ENCODE data around the gene SRRD. TPM values are rescaled to one million over a fixed set of nuclear protein-coding genes. Genes with fewer than 3 reads are reported as not detected.
"Not testable (repeated sequence)": the region's sequence is repeated elsewhere in the genome, so short reads cannot be mapped to it uniquely, and the experiment has no call there.

The SRRD gene, protein sequence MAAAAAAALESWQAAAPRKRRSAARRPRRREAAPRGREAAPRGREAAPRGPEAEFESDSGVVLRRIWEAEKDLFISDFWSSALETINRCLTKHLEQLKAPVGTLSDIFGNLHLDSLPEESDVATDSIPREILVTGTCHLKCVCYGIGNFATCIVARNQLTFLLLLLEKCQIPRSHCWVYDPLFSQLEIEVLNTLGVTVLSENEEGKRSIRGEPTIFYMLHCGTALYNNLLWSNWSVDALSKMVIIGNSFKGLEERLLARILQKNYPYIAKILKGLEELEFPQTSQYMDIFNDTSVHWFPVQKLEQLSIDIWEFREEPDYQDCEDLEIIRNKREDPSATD
- total RNA-seq: 10 to 100 TPM; 28.6 to 31.8 TPM

DNA sequence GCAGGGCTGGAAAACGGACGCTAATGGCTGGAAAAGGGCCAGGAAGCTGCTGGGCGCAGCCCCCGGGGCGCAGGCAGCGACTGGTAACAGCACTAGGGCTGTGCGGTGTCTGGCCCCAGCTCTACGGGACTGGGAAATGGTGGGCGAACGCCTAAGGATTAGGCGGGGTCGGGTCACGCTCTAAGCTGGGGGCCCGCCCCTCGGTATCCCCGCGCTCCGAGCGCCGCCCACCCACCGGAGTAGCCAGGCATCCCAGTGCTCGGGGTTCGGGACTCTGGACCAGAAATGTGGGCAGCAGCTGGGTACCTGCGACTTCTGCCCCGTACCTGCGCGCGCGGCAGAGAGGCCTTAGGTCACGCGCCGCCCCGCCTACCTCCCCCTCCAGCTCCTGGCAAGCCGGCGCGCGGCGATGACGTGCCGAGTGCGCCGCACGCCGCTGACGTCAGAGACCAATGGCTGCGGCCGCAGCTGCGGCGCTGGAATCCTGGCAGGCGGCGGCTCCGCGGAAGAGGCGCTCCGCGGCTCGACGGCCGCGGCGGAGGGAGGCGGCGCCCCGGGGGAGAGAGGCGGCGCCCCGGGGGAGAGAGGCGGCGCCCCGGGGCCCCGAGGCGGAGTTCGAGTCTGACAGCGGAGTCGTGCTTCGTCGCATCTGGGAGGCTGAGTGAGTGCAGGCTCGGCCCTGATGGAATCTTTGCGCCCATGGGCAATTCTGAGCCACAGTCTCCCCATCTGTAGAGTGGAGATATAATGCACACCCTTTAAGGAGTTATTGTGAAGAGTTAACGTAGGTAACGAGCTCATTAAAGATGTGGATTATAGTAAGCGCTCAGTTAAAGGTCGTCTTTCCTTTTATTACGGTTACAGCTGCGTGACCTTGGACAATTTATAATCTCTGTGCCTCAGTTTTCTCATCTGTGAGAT lies at the start of gene SRRD, which contains the start of gene HPS4:
SRRD (plus strand) TSS at position 439 of the 921 bp plus-strand sequence; CDS start at position 453, 14 bp downstream.
HPS4 (minus strand) TSS at position 345 of the 921 bp plus-strand sequence. CDS start 2,021 bp downstream, outside the sequence.
- H3K9me3 Mint-ChIP-seq: no peaks in the 10 kb centered on the region
- H3K4me1 Mint-ChIP-seq (ENCODE audit: low read depth in 2 of 2): peaks cover 44 to 50% of the 10 kb centered on the region in 2 donors
- ATAC-seq (peak; percentile 93 to 96), DNase-seq (ENCODE audit: low spot score) (peak; percentile 94)
- no peaks in the 10 kb centered on the region for H3K27me3 Mint-ChIP-seq
- peak within 1 kb of the TSS; percentile 92 for H3K4me3 Mint-ChIP-seq
- peaks cover 4% of the 10 kb centered on the region for H3K36me3 Mint-ChIP-seq
- H3K27ac Mint-ChIP-seq: peak within 1 kb of the TSS; percentile 84 to 95

- peaks cover 4% of the 10 kb centered on the region for H3K36me3 Mint-ChIP-seq
- peaks cover 38 to 41% of the 10 kb centered on the region in 2 donors for H3K4me1 Mint-ChIP-seq (ENCODE audit: low read depth in 2 of 2)
- DNase-seq (ENCODE audit: low spot score): no peak
- H3K27me3 Mint-ChIP-seq: no peaks in the 10 kb centered on the region
- no peak overlapping the region for H3K4me3 Mint-ChIP-seq
- ATAC-seq: no peak
- H3K27ac Mint-ChIP-seq: no peak overlapping the region
- H3K9me3 Mint-ChIP-seq: no peaks in the 10 kb centered on the region
These were observed 48.2 kb upstream of the SRRD start for GRCh38 chr22:26435327-26436093.

GRCh38 chr22:26436903-26437515 lies 46.7 kb upstream of the SRRD start:
- H3K27ac Mint-ChIP-seq: no peak overlapping the region
- ATAC-seq: no peak
- H3K4me1 Mint-ChIP-seq (ENCODE audit: low read depth in 2 of 2): peaks cover 25 to 28% of the 10 kb centered on the region in 2 donors
- H3K36me3 Mint-ChIP-seq: peaks cover 4% of the 10 kb centered on the region
- no peak overlapping the region for H3K4me3 Mint-ChIP-seq
- no peaks in the 10 kb centered on the region for H3K27me3 Mint-ChIP-seq
- no peak for DNase-seq (ENCODE audit: low spot score)
- H3K9me3 Mint-ChIP-seq: no peaks in the 10 kb centered on the region

DNA sequence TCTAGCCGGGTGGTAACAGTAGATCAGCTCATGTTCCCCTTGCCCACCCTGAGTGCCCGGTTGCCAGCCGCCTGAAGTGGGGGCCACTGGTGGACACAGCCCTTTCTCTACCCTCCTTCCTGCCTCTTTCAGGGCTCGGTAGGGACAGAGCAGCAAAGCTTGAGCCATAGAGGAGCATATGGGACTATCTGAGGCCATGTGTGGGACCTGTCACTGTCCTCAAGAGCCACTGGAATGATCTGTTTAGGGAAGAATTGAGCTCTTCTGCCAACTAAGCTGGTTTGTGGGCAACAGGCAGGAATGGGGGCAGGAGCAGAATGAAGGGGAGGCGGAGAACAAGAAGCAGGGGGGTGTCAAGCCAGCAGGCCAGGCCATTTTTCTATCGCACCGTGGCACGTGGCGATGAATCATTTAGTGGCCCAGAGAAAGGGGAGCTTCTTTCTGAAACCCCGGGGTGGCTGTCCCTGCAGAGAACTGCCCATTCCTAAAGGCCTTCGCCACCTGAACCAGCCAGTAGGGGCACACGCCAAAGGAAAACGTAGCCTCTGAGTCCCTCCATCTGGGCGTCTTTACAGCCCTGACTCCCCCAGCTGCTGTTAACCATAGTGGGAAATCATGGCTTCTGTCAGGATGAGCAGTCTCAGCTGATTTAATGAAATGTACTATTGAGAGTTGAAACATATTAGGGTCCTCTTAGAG lies 45.8 kb upstream of the SRRD start:
- Mint-ChIP-seq H3K27me3 (no peaks in the 10 kb centered on the region), H3K27ac (no peak overlapping the region), H3K9me3 (no peaks in the 10 kb centered on the region), H3K4me3 (no peak overlapping the region), H3K4me1 (ENCODE audit: low read depth in 2 of 2) (peaks cover 19 to 20% of the 10 kb centered on the region in 2 donors), H3K36me3 (peaks cover 4% of the 10 kb centered on the region)
- ATAC-seq (no peak), DNase-seq (ENCODE audit: low spot score) (no peak)

DNA sequence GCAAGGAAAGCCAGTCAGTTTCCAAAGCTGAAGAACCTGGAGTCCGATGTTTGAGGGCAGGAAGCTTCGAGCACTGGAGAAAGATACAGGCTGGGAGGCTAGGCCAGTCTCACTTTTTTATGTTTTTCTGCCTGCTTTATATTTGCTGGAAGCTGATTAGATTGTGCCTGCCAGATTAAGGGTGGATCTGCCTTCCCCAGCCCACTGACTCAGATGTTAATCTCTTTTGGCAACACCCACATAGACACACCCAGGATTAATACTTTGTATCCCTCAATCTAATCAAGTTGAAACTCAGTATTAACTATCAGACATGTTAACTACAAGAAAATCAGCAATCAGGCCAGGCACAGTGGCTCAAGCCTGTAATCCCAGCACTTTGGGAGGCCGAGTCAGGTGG lies 44.9 kb upstream of the SRRD start:
- not testable (repeated sequence) for H3K27me3 Mint-ChIP-seq; H3K36me3 Mint-ChIP-seq; DNase-seq (ENCODE audit: low spot score); H3K27ac Mint-ChIP-seq; H3K4me3 Mint-ChIP-seq; H3K9me3 Mint-ChIP-seq; ATAC-seq
- peaks cover 16 to 20% of the 10 kb centered on the region in 2 donors for H3K4me1 Mint-ChIP-seq (ENCODE audit: low read depth in 2 of 2)

GRCh38 chr22:26439559-26439958 lies 44.1 kb upstream of the SRRD start:
- Mint-ChIP-seq H3K4me1 (ENCODE audit: low read depth in 2 of 2) (peaks cover 16 to 20% of the 10 kb centered on the region in 2 donors), H3K36me3 (peaks cover 4% of the 10 kb centered on the region), H3K9me3 (no peaks in the 10 kb centered on the region)

GRCh38 chr22:26442086-26442756 lies 41.5 kb upstream of the SRRD start:
- no peak for ATAC-seq
- Mint-ChIP-seq H3K9me3 (no peaks in the 10 kb centered on the region), H3K27ac (no peak overlapping the region), H3K4me1 (ENCODE audit: low read depth in 2 of 2) (peaks cover 0 to 7% of the 10 kb centered on the region in 2 donors), H3K36me3 (no peaks in the 10 kb centered on the region), H3K27me3 (no peaks in the 10 kb centered on the region), H3K4me3 (no peak overlapping the region)
- no peak for DNase-seq (ENCODE audit: low spot score)

More at GRCh38 chr22:26439559-26439958, 44.1 kb upstream of the SRRD start:
- DNase-seq (ENCODE audit: low spot score) (no peak), ATAC-seq (no peak)
- Mint-ChIP-seq H3K27ac (no peak overlapping the region), H3K27me3 (no peaks in the 10 kb centered on the region), H3K4me3 (no peak overlapping the region)

DNA sequence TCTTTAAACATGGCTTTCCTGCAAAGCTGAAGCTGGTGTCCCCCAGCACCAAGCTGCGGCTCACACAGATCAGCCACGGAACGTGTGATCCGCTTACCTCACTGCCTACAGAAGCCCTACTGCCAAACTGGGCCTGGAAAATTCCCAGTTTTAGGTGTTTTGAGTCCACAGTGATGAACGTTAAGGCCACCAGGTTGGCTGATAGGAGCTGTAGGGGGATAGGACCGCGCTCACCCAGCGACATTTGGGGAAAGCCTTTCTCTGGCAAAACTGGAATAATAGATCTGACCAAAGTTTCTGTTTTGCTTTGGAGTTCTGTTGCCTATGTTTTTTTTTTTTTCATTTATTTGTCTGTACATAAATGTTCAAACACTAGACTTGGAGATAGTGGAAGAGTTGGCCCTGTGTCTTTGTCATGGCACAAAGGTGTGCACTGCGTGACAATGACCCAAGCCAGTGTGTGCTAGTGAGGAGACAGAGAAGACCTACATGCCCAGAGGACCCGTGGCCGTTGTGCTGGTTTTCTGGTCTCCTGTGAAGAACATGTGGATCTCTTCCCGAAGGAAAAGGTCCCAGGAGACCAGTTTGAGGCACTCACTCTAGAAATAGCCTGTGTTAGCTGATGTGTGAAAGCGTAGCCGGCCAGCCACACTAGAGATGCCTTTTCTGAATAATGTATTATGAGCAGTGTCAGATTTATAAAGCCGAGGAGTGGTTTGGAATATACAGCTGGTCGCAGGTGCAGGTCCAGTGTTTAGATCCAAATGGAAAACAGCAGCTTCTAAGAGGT lies 39.6 kb upstream of the SRRD start:
- H3K4me1 Mint-ChIP-seq (ENCODE audit: low read depth in 2 of 2): peaks cover 0 to 4% of the 10 kb centered on the region in 2 donors
- H3K36me3 Mint-ChIP-seq: no peaks in the 10 kb centered on the region
- H3K27me3 Mint-ChIP-seq: no peaks in the 10 kb centered on the region
- H3K4me3 Mint-ChIP-seq: no peak overlapping the region
- ATAC-seq (no peak), DNase-seq (ENCODE audit: low spot score) (no peak)
- no peaks in the 10 kb centered on the region for H3K9me3 Mint-ChIP-seq
- no peak overlapping the region for H3K27ac Mint-ChIP-seq

- no peaks in the 10 kb centered on the region for H3K36me3 Mint-ChIP-seq
- no peak overlapping the region for H3K27ac Mint-ChIP-seq
- H3K4me3 Mint-ChIP-seq: no peak overlapping the region
- DNase-seq (ENCODE audit: low spot score) (no peak), ATAC-seq (no peak)
- peaks cover 0 to 4% of the 10 kb centered on the region in 2 donors for H3K4me1 Mint-ChIP-seq (ENCODE audit: low read depth in 2 of 2)
- no peaks in the 10 kb centered on the region for H3K27me3 Mint-ChIP-seq
- no peaks in the 10 kb centered on the region for H3K9me3 Mint-ChIP-seq
These were observed 38.9 kb upstream of the SRRD start for GRCh38 chr22:26444777-26445176.

DNA sequence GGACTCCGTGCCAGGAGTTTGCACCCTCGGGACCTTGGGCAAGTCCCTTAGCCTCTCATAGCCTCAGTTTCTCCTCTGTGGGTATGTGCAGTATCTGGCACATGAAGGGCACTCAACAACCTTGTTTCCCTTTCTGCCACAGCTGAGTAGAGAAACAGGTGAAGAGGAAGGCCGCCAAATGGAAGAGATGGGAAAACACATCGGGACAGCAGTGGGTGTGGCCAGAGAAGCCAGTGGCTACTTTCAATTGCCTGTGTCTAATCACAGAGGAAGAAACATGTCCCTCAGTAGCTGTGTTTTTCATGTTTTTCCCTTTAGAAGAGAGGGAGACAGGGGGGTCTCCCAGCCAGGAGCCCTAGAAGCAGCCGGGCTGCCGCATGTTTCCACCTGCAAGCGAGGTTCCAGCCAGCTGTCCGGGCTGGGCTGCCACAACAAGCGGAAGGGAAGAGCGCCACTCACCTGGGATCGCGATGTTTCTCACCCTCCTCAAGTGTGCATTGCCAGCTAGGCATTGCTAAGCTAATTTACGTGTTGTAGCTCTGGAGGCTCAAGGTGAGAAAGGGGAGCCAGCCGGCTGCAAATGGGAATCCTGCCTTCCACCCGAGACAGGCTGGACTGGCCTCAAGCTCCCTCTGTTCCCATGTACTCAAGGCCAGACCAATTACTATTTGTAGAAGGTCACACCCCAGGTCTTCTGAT lies 38.0 kb upstream of the SRRD start:
- no peaks in the 10 kb centered on the region for H3K36me3 Mint-ChIP-seq
- no peak overlapping the region for H3K27ac Mint-ChIP-seq
- no peaks in the 10 kb centered on the region for H3K27me3 Mint-ChIP-seq
- DNase-seq (ENCODE audit: low spot score): no peak
- no peak for ATAC-seq
- peaks cover 0 to 4% of the 10 kb centered on the region in 2 donors for H3K4me1 Mint-ChIP-seq (ENCODE audit: low read depth in 2 of 2)
- H3K9me3 Mint-ChIP-seq: no peaks in the 10 kb centered on the region
- no peak overlapping the region for H3K4me3 Mint-ChIP-seq

- no peaks in the 10 kb centered on the region for H3K27me3 Mint-ChIP-seq
- no peaks in the 10 kb centered on the region for H3K9me3 Mint-ChIP-seq
- H3K36me3 Mint-ChIP-seq: no peaks in the 10 kb centered on the region
- H3K4me1 Mint-ChIP-seq (ENCODE audit: low read depth in 2 of 2): peaks cover 0 to 4% of the 10 kb centered on the region in 2 donors
- H3K27ac Mint-ChIP-seq: no peak overlapping the region
- DNase-seq (ENCODE audit: low spot score): no peak
- ATAC-seq: no peak
- H3K4me3 Mint-ChIP-seq: no peak overlapping the region
These were observed 36.7 kb upstream of the SRRD start for GRCh38 chr22:26446808-26447515.
